ENCODE measurements around the gene MPST. TPM values are rescaled to one million over a fixed set of nuclear protein-coding genes. Genes with fewer than 3 reads are reported as not detected.
A peak's percentile ranks its signal among the peaks of the same experiment; 100 is the strongest.

Gene MPST
- total RNA-seq, 3 donors from 2014 or later, result 135 to 224 (median 186) TPM

GRCh38 chr22:37016134-37016910 is 3.2 kb upstream of the MPST start:
- DNase-seq (peak; percentile 87), ATAC-seq (peak; percentile 52)
- Histone ChIP-seq H3K36me3 (ENCODE audit: low read depth) (peaks cover 3% of the 10 kb centered on the region), H3K4me3 (no peak overlapping the region), H3K4me1 (ENCODE audit: low read depth) (peaks cover 59% of the 10 kb centered on the region), H3K9me3 (no peaks in the 10 kb centered on the region)
- no peak for TF ChIP-seq CTCF (IDR thresholded peaks at IDR 0.05)
- intact Hi-C loops (cut with DNase I, micrococcal nuclease), result no loop called here

- Histone ChIP-seq H3K9me3 (no peaks in the 10 kb centered on the region), H3K4me1 (ENCODE audit: low read depth) (peaks cover 58% of the 10 kb centered on the region), H3K4me3 (no peak overlapping the region), H3K36me3 (ENCODE audit: low read depth) (peaks cover 3% of the 10 kb centered on the region)
- DNase-seq (peak in 1 of 3 donors; percentile 33), ATAC-seq (no peak)
- TF ChIP-seq CTCF (IDR thresholded peaks at IDR 0.05), result no peak
- intact Hi-C loops (cut with DNase I, micrococcal nuclease), result no loop called here
These were observed 2.2 kb upstream of the MPST start for GRCh38 chr22:37017356-37017755.

GRCh38 chr22:37018086-37018814 is 1.3 kb upstream of the MPST start:
- intact Hi-C loops (cut with DNase I, micrococcal nuclease), result no loop called here
- Histone ChIP-seq H3K4me3 (peak overlapping the region; percentile 90), H3K9me3 (no peaks in the 10 kb centered on the region), H3K36me3 (ENCODE audit: low read depth) (peaks cover 3% of the 10 kb centered on the region), H3K4me1 (ENCODE audit: low read depth) (peaks cover 59% of the 10 kb centered on the region)
- TF ChIP-seq CTCF (IDR thresholded peaks at IDR 0.05), result no peak
- DNase-seq, result peak in 2 of 3 donors; percentile 49 to 58
- ATAC-seq, result no peak

- Histone ChIP-seq H3K4me1 (ENCODE audit: low read depth) (peaks cover 60% of the 10 kb centered on the region), H3K36me3 (ENCODE audit: low read depth) (peaks cover 3% of the 10 kb centered on the region), H3K9me3 (no peaks in the 10 kb centered on the region), H3K4me3 (peak overlapping the region; percentile 90)
- peak; percentile 33 for ATAC-seq
- TF ChIP-seq CTCF (IDR thresholded peaks at IDR 0.05), result no peak
- intact Hi-C loops (cut with DNase I, micrococcal nuclease), result no loop called here
- DNase-seq, result peak; percentile 84 to 91 (median 88)
These were observed 680 bp upstream of the MPST start for GRCh38 chr22:37018815-37019308.

GRCh38 chr22:37020192-37020479 is 594 bp downstream of the MPST start:
- Histone ChIP-seq H3K9me3 (no peaks in the 10 kb centered on the region), H3K4me1 (ENCODE audit: low read depth) (peaks cover 55% of the 10 kb centered on the region), H3K36me3 (ENCODE audit: low read depth) (peaks cover 3% of the 10 kb centered on the region), H3K4me3 (peak overlapping the region; percentile 90)
- no peak for TF ChIP-seq CTCF (IDR thresholded peaks at IDR 0.05)
- ATAC-seq (peak; percentile 28), DNase-seq (peak; percentile 71 to 79 (median 75))
- intact Hi-C loops (cut with DNase I, micrococcal nuclease), result no loop called here
